Pulmonary artery endothelial cell (primary cell): ENCODE data around the gene KIF13A. TPM values are rescaled to one million over a fixed set of nuclear protein-coding genes. Genes with fewer than 3 reads are reported as not detected.
"Not testable (repeated sequence)": the region's sequence is repeated elsewhere in the genome, so short reads cannot be mapped to it uniquely, and the experiment has no call there.

ENCODE experiments used
- DNase-seq: peaks from one replicate; pipeline ENCODE4 v3.0.0-alpha.2; 2011; ENCODE audit warnings: low read depth, low spot score
- total RNA-seq: library from RNA; depleted of rRNA; stranded (reverse); fragments of >200 nt; gene quantifications from 2 replicates; pipeline ENCODE4 v1.2.3, GENCODE V29; 2014

Gene KIF13A
- total RNA-seq, 1 donor from 2014 or later: 71.7 TPM

DNA sequence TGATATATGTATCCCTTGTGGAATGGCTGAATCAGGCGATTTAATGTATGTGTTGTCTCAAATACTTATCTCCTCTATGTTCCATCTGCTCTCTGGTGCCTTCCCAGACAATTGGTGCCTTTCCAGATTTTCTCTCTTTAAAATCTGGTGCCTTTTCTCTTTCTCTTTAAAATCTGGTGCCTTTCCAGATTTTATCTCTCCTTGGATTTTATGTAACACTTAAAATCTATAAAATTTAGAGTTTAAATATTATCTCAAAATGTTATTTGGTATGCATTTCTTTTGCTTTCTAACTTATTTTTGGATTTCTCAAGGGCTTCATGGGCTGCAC, 116.3 kb downstream of the KIF13A start:
- DNase-seq: no peak

GRCh38 chr6:17870300-17871188, 116.9 kb downstream of the KIF13A start:
- no peak for DNase-seq

DNA sequence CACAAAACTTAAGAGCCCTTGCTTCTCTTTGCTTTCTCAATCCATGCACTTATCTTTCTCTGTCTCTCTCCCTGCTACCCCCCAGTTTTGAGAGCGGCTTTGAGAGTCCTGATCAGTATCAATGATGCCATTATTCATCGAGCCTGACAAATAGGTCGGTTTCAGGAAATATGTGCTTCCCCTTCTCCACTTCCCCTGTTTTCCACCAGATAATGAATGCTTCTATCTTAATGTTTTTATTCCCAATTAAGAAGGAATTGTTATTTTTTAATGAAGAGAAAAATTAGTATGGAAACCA, 117.7 kb downstream of the KIF13A start:
- DNase-seq: no peak

DNA sequence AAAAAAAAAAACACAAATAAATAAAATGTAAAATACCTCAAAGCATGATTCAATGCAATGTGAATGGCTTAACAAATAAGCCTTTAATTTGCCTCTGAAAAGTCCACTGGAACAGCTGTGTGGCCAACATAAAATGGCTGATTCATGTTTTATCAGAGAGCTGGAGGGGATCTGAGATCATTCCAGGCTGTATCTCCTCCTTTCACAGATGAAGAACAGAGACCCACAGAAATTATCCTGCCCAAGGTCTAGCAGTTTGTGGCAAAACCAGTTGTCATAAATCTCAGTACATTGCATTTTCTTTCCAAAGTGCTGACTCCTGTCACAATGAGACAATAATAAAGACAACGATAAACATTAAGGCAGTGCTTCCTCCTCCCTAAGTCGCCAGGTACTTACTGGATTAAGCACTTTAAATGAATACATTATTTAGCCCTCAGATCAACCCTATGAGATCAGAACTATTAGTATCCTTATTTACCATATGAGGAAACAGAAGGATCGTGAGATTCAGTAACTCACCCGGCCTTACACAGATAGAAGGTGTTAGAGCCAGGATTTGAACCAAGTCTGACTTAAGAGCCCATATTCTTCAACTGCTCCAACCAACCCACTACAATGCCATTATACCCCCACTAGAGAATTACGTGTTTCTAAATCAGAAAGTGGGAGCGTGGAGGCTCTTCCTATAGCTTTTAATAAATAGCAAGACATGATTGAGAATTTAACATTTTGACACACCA, 118.3 kb downstream of the KIF13A start:
- no peak for DNase-seq

DNA sequence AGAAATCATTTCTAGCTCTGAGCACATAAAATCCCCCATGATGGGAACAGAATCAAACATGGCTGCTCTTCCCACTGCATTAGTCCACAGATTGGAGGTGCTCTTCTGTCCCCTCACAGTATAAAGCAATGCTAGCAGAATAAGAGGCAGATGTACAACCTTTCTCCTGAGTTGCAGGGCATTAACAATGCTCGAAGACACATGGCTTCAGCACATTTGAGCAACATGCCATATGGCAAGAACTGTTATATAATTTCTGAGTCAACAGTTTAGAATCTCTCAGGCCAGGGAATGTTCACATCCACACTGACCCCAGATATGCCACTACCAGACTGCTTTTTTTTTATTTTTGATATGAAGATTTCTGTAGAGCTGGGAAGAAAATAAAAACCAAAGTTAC, 119.6 kb downstream of the KIF13A start:
- no peak for DNase-seq

- no peak for DNase-seq
These were observed 120.5 kb downstream of the KIF13A start for GRCh38 chr6:17866876-17867444.

DNA sequence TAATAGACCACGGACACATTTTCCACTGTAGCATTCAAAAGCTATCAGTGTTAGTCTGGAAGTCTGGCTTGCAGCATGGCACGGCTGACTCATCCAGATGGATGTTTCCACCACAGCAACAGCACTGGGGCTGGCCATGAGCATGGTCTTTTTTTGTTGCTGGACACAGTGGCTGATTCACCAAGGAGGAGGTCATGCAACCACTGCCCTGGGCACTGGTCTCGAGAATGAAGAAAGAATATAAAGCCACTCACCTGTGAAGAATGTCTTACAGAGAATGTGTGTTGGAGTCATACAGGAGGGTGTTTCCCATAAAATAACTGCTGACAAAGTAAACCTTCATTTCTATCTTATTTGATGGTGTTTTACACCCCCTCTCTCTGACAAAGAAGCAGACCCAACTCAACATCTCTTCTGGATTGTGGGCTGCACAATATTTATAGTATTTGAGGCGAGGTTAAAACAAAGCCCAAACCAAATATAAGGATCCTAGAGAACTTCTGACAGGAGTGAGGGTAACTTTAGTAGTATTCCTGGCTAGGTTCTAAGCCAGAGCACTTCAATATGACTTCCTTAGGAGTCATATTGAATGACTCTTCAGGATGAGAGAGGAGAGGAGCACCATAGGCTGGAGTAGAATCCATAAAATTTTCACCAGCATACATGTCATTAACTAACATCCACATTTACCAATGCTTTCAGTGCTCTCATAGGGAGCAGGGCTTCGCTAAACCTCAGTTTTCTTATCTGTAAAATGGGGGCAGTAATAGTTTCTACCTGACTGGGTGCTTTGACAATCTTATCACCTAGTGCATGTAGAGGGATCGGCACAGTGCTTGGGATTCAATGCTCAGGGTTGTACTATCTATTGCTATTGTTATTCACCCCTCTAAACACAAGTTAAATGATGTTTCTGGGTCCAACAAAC, 121.4 kb downstream of the KIF13A start:
- peak; percentile 93 for DNase-seq

DNA sequence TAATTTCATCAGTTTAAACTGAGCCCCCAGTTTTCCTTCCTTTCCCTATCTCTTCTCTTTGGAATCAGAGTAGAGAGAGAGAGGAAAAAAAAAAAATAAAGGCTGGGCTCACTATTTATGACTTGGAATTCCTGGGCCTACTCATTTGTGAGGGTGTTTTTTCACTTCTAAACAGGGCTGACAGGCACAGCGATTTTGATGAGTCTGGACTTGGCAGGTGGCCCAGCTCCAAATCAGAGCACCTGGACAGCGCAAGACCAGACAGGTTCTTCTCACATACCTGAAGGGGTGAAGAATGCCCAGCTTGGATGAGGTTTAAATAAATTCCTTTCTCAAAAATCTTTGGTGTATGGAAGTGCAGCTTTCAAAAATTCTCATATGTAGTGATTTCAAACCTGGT, 122.2 kb downstream of the KIF13A start:
- DNase-seq: no peak

DNA sequence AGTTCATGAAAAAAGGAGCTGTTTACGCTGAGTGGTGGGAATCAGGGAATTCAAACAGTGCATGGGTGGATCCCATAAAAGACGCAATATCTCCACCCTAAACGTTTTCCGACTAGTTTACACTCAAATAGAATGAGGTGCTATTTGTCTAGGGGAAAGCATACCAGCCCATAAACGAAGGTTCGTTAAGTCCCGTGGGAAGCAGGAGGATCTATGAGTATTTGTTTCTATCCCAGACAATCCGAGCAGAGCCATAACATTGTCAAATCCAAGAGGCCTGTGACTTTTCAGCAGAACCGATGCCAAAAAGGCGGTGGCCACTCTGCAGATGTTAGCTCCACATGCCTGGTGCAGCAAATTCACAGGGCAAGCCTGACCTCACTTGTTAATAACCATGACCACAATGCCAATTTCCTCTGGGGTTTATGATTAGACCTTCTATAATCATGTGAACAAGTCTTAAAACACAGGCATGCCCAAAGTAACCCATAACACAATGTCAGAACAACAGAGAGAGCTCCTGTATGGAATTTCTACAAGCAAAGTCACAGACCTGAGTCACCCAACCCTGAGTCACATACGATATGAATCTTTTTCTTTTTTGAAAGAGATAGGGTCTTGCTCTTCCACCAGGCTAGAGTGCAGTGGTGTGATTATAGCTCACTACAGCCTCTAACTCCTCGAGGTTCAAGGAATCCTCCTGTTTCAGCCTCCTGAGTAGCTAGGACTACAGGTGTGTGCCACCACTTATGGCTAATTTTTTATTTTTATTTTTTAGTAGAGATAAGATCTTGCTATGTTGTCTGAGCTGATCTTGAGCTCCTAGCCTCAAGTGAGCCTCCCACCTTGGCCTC, 123.3 kb downstream of the KIF13A start:
- no peak for DNase-seq

GRCh38 chr6:17861361-17861760, 126.1 kb downstream of the KIF13A start:
- no peak for DNase-seq

- DNase-seq: no peak
These were observed 127.6 kb downstream of the KIF13A start for GRCh38 chr6:17859846-17860245.

GRCh38 chr6:17858584-17858983, 128.9 kb downstream of the KIF13A start:
- DNase-seq: no peak

DNA sequence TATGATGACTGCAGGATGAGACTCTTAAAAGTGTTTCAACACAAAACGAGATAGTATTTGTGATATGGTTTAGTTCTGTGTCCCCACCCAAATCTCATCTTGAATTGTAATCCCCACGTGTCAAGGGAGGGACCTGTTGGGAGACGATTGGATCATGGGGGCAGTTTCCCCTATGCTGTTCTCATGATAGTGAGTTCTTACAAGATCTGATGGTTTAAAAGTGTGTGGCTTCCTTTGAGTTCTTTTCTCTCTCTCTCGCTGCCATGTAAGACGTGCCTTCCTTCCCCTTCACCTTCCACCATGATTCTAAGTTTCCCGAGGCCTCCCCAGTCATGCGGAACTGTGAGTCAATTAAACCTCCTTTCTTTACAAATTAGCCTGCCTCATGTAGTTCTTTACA, 130.2 kb downstream of the KIF13A start:
- DNase-seq: not testable (repeated sequence)

DNA sequence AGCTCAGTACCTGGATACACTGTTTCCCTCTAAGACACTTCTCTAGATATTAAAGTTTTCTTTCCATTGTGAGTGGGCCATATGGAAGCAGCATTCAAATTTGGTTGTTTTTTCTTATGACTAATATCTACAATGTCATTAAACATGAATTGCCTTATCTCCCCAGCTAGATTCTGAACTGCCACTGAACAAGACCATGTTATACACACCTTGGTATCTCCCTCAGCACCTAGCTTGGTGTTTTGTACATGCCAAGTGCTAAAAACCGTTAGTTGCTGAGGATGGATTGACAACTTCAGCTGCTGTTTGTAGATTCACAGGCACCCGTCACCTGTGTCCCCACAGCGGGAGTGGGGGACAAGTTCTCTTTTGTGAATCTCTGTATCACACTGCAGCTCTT, 131.1 kb downstream of the KIF13A start:
- no peak for DNase-seq

DNA sequence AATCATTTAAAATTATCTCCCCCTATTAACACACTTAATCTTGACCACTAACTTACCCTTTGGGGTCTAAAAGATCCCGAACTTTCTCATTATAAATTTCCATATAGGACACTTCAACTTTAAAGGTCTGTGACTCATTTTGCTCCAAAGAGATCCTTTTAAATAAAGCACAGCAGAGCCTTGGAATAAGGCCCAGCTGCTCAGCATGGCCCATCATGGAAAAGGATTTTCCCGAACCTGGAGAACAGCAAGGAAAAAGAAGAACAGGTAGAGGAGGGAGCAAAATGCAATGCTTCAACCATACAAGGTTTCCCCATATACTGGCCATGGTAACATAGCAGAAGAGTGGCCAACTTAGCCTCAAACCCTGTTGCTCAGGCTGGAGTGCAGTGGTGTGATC, 132.1 kb downstream of the KIF13A start:
- no peak for DNase-seq

GRCh38 chr6:17853533-17853932, 133.9 kb downstream of the KIF13A start:
- no peak for DNase-seq

DNA sequence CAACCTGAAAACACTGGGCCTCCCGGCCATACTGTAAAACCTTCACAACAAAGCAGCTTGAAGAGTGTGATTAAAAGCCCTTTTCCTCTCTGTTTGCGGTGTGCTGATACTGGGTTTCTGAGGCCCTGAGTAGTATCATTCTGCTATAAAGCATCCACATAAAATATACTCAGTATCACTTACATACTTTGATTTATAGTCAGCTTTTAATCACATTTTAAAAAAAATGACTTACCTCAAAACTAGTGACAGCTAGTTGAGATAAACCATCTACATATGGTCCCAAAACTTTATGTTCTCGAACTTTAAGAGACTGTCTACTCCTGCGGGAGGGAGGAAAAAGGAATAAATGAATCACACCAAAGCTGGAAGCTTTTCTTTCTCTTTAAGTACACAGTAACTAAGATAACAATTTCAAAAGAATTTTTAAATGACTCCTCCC, 135.7 kb downstream of the KIF13A start:
- peak; percentile 46 for DNase-seq

DNA sequence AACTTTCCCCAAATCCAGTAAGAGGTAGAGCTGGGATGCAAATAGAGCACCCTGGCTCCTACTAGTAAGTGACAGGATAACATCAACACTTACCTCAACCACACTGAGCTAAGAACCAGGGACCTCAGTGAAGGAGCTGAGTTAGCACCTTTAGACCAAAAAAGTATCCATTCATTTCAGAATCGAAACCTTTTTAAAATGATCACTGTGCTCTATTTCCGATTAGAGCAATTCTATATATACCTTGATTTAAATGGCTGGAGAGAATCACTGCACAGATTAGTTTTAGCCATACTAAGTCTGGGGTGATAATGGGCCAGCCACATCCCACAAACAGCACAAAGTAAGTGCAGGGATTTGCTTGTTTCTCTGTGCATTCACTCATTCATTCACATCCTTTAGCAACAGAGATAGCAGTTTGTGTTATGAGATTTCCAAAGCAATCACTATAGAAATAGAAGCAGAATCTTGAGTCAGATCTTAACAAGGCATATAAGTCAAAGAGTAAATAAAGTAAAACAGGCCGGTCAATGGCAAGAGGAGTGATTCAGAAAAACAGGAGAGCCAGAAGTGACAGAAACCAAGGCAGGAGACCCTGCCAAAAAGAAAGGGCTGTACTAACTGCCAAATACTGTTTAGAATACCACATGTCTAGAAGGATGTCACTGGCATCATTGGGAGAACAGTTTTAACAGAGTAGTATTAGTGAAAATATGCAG, 136.3 kb downstream of the KIF13A start:
- no peak for DNase-seq

DNA sequence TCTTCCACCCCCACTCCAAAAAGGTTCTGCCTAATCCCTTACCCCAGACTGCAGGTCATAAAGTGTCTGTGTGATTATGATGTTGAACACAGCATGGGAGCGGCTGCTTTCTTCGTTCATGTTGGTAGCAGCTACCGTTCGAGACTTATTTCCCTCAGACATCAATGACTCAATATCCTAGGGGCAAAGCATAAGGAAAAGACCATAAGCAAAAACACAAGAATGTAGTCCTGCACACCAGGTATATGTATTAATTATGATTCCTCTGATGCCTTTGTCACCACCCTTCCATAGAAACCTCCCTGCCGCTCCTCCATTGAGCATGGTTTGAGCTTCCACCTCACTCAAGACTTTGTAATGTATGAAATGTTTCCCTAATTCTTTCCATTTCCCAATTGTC, 137.2 kb downstream of the KIF13A start:
- no peak for DNase-seq

- DNase-seq: peak; percentile 83
These were observed 140.2 kb downstream of the KIF13A start for GRCh38 chr6:17847203-17847760.
